HUES64 (cell line): ENCODE results near the gene CGNL1.

Experiments
- H3K27ac ChIP-seq: 2 replicates; pipeline ENCODE4 v1.7.0; 2013; ENCODE audit warnings: low read depth, low read length, inconsistent platforms
- H3K27me3 ChIP-seq: 2 replicates; pipeline ENCODE4 v1.6.1; 2013; ENCODE audit warnings: mild to moderate bottlenecking, low read length; ENCODE audit not compliant: insufficient read depth
- H3K36me3 ChIP-seq: 2 replicates; pipeline ENCODE4 v1.6.1; 2013; ENCODE audit warnings: mild to moderate bottlenecking, low read length; ENCODE audit not compliant: insufficient read depth
- H3K4me1 ChIP-seq: 2 replicates; pipeline ENCODE4 v1.6.1; 2013; ENCODE audit warnings: mild to moderate bottlenecking, low read length, moderate library complexity; ENCODE audit not compliant: insufficient read depth
- H3K4me3 ChIP-seq: 2 replicates; pipeline ENCODE4 v1.5.1; 2013; ENCODE audit warnings: mild to moderate bottlenecking, low read length, moderate library complexity
- H3K9ac ChIP-seq: 2 replicates; pipeline ENCODE4 v1.6.1; 2013; ENCODE audit warnings: mild to moderate bottlenecking, low read depth, low read length
- H3K9me3 ChIP-seq: 2 replicates; pipeline ENCODE4 v1.6.1; 2013; ENCODE audit warnings: low read depth, low read length; ENCODE audit not compliant: insufficient read depth
- WGBS: fragments of 150-250, 120-280 bp; methylation state at CpG from one replicate; pipeline ENCODE4 v1.1.7; 2013; ENCODE audit warnings: missing lambda C conversion rate; 5-methylcytosine and 5-hydroxymethylcytosine counted together

CGNL1 gene

GRCh38 chr15:57335293-57335715 lies 41.0 kb upstream of the CGNL1 start:
- H3K9ac ChIP-seq, result no peak overlapping the region
- 0 out of 2 replicates have a peak, but pooled peaks cover 4% of the 10 kb centered on the region for H3K4me1 ChIP-seq
- H3K27me3 ChIP-seq, result no peaks in the 10 kb centered on the region
- no peaks in the 10 kb centered on the region for H3K36me3 ChIP-seq
- H3K9me3 ChIP-seq, result no peaks in the 10 kb centered on the region
- WGBS, result 91% methylated on average over 6 of the region's 6 CpGs
- no peak overlapping the region for H3K27ac ChIP-seq
- H3K4me3 ChIP-seq, result no peak overlapping the region

- Histone ChIP-seq H3K9me3 (no peaks in the 10 kb centered on the region), H3K9ac (no peak overlapping the region), H3K27ac (no peak overlapping the region), H3K4me1 (0 out of 2 replicates have a peak, but pooled peaks cover 4% of the 10 kb centered on the region), H3K4me3 (no peak overlapping the region), H3K27me3 (no peaks in the 10 kb centered on the region), H3K36me3 (no peaks in the 10 kb centered on the region)
- WGBS, result 87% methylated on average over 7 of the region's 7 CpGs
These were observed 40.6 kb upstream of the CGNL1 start for GRCh38 chr15:57335719-57336118.

- H3K27ac ChIP-seq, result no peak overlapping the region
- 0 out of 2 replicates have a peak, but pooled peaks cover 4% of the 10 kb centered on the region for H3K4me1 ChIP-seq
- no peaks in the 10 kb centered on the region for H3K27me3 ChIP-seq
- WGBS, result 86% methylated on average over 15 of the region's 15 CpGs
- no peak overlapping the region for H3K9ac ChIP-seq
- no peaks in the 10 kb centered on the region for H3K9me3 ChIP-seq
- no peak overlapping the region for H3K4me3 ChIP-seq
- H3K36me3 ChIP-seq, result no peaks in the 10 kb centered on the region
These were observed 38.4 kb upstream of the CGNL1 start for GRCh38 chr15:57337868-57338411.

- Histone ChIP-seq H3K27ac (no peak overlapping the region), H3K4me3 (no peak overlapping the region)
These were observed 37.0 kb upstream of the CGNL1 start for GRCh38 chr15:57339321-57339720.

GRCh38 chr15:57340682-57341259 lies 35.5 kb upstream of the CGNL1 start:
- H3K9ac ChIP-seq, result no peak overlapping the region
- H3K27ac ChIP-seq, result no peak overlapping the region
- H3K36me3 ChIP-seq, result no peaks in the 10 kb centered on the region
- WGBS, result 2% methylated on average over 4 of the region's 5 CpGs
- no peak overlapping the region for H3K4me3 ChIP-seq
- no peaks in the 10 kb centered on the region for H3K27me3 ChIP-seq
- H3K9me3 ChIP-seq, result no peaks in the 10 kb centered on the region
- peaks cover 9% of the 10 kb centered on the region; the same call in 1 of the 2 replicates for H3K4me1 ChIP-seq

More at GRCh38 chr15:57339321-57339720, 37.0 kb upstream of the CGNL1 start:
- 93% methylated on average over 5 of the region's 5 CpGs for WGBS
- Histone ChIP-seq H3K9me3 (no peaks in the 10 kb centered on the region), H3K4me1 (peaks cover 9% of the 10 kb centered on the region; the same call in 1 of the 2 replicates), H3K36me3 (no peaks in the 10 kb centered on the region), H3K27me3 (no peaks in the 10 kb centered on the region), H3K9ac (no peak overlapping the region)

- WGBS, result 90% methylated on average over 7 of the region's 7 CpGs
- Histone ChIP-seq H3K27ac (0 out of 2 replicates have a peak overlapping the region, but pooled peaks have one; percentile 23), H3K4me1 (peaks cover 6% of the 10 kb centered on the region; the same call in 1 of the 2 replicates), H3K27me3 (no peaks in the 10 kb centered on the region), H3K9me3 (0 out of 2 replicates have a peak, but pooled peaks cover under 1% of the 10 kb centered on the region), H3K4me3 (no peak overlapping the region), H3K36me3 (no peaks in the 10 kb centered on the region), H3K9ac (no peak overlapping the region)
These were observed 33.3 kb upstream of the CGNL1 start for GRCh38 chr15:57343048-57343447.

GRCh38 chr15:57343498-57343897 lies 32.8 kb upstream of the CGNL1 start:
- no peak overlapping the region for H3K27ac ChIP-seq

GRCh38 chr15:57344282-57344681 lies 32.0 kb upstream of the CGNL1 start:
- 93% methylated on average over 9 of the region's 9 CpGs for WGBS
- Histone ChIP-seq H3K9me3 (0 out of 2 replicates have a peak, but pooled peaks cover 2% of the 10 kb centered on the region), H3K36me3 (no peaks in the 10 kb centered on the region), H3K4me1 (peaks cover 5% of the 10 kb centered on the region; the same call in 1 of the 2 replicates), H3K9ac (no peak overlapping the region), H3K27me3 (no peaks in the 10 kb centered on the region), H3K4me3 (no peak overlapping the region), H3K27ac (no peak overlapping the region)

More at GRCh38 chr15:57343498-57343897, 32.8 kb upstream of the CGNL1 start:
- H3K4me1 ChIP-seq, result peaks cover 5% of the 10 kb centered on the region; the same call in 1 of the 2 replicates
- WGBS, result 79% methylated on average over 6 of the region's 6 CpGs
- no peaks in the 10 kb centered on the region for H3K27me3 ChIP-seq
- H3K9me3 ChIP-seq, result 0 out of 2 replicates have a peak, but pooled peaks cover 2% of the 10 kb centered on the region
- H3K36me3 ChIP-seq, result no peaks in the 10 kb centered on the region
- H3K9ac ChIP-seq, result no peak overlapping the region; the same call in 1 of the 2 replicates
- no peak overlapping the region for H3K4me3 ChIP-seq

GRCh38 chr15:57345584-57345983 lies 30.7 kb upstream of the CGNL1 start:
- H3K9me3 ChIP-seq, result 0 out of 2 replicates have a peak, but pooled peaks cover 2% of the 10 kb centered on the region
- no peak overlapping the region for H3K27ac ChIP-seq
- WGBS, result 72% methylated on average over 5 of the region's 5 CpGs
- H3K4me1 ChIP-seq, result peaks cover 5% of the 10 kb centered on the region; the same call in 1 of the 2 replicates
- no peak overlapping the region for H3K4me3 ChIP-seq
- no peaks in the 10 kb centered on the region for H3K27me3 ChIP-seq
- no peak overlapping the region for H3K9ac ChIP-seq
- H3K36me3 ChIP-seq, result no peaks in the 10 kb centered on the region

- Histone ChIP-seq H3K9me3 (0 out of 2 replicates have a peak, but pooled peaks cover 2% of the 10 kb centered on the region), H3K27me3 (no peaks in the 10 kb centered on the region), H3K4me3 (no peak overlapping the region), H3K27ac (no peak overlapping the region), H3K36me3 (no peaks in the 10 kb centered on the region), H3K4me1 (peaks cover 10% of the 10 kb centered on the region), H3K9ac (no peak overlapping the region)
- WGBS, result 97% methylated on average over 1 of the region's 1 CpG
These were observed 28.2 kb upstream of the CGNL1 start for GRCh38 chr15:57348081-57348480.

- WGBS, result 92% methylated on average over 17 of the region's 17 CpGs
- Histone ChIP-seq H3K9ac (no peak overlapping the region), H3K9me3 (0 out of 2 replicates have a peak, but pooled peaks cover 2% of the 10 kb centered on the region), H3K27ac (no peak overlapping the region), H3K36me3 (no peaks in the 10 kb centered on the region), H3K4me1 (peaks cover 23% of the 10 kb centered on the region), H3K27me3 (no peaks in the 10 kb centered on the region), H3K4me3 (no peak overlapping the region)
These were observed 23.6 kb upstream of the CGNL1 start for GRCh38 chr15:57352535-57353316.
